ENCODE data around the gene ZMIZ1.
A peak's percentile ranks its signal among the peaks of the same experiment; 100 is the strongest.

The ZMIZ1 gene

DNA sequence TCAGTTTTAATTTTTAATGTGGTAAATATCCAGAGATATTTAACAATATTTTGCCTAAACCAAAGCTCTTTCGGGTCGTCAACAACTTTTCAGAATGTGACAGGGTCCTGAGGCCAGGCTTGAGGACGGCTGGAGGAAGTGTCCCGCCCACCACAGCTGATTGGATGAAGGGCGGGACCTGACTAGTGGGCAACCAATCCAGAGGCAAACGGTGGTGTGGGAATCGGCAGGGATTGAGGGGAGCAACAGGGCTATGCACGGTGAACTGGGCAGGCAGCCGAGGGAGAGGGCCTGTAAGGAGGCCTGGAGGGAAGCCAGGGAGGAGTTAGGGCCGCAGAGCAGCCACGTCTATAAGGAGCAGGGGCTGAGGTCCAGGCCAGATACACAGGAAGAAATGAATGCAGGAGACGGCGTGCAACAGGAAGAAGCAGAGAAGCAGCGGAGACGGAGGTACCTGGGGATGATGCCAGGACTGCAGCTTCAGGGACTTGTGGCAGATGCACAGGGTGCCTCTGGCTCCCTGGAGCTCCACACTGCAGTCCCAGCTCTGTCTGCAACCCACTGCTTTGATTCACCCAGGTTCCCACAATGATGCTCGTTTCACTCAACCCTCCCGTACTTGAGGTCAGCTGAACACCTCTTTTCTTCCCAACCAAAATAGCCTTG is 46.1 kb upstream of the ZMIZ1 start (continued):
- TF ChIP-seq ZBTB11 (tag by site-specific recombination; conservative IDR thresholded peaks at IDR 0.05; ENCODE audit: low read depth) (no peak), TRIM28 (IDR thresholded peaks at IDR 0.05; ENCODE audit: borderline replicate concordance, low read length) (no peak), FEZF1 (tag by site-specific recombination; IDR thresholded peaks at IDR 0.05) (no peak), YY1 (tag by site-specific recombination; IDR thresholded peaks at IDR 0.05) (no peak), SP2 (tag by site-specific recombination; IDR thresholded peaks at IDR 0.05) (peak; percentile 66), SETDB1 (IDR thresholded peaks at IDR 0.05; ENCODE audit: insufficient read length, low read length) (no peak), ZNF239 (tag by site-specific recombination; IDR thresholded peaks at IDR 0.05) (no peak), KLF10 (tag by site-specific recombination; IDR thresholded peaks at IDR 0.05) (no peak), SCRT2 (tag by site-specific recombination; IDR thresholded peaks at IDR 0.05) (peak; percentile 95)
- TF ChIP-seq, protein P1, sequence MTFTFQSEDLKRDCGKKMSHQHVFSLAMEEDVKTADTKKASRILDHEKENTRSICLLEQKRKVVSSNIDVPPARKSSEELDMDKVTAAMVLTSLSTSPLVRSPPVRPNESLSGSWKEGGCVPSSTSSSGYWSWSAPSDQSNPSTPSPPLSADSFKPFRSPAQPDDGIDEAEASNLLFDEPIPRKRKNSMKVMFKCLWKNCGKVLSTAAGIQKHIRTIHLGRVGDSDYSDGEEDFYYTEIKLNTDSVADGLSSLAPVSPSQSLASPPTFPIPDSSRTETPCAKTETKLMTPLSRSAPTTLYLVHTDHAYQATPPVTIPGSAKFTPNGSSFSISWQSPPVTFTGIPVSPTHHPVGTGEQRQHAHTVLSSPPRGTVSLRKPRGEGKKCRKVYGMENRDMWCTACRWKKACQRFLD (tag by site-specific recombination; IDR thresholded peaks at IDR 0.05): no peak
- TF ChIP-seq, protein P2, sequence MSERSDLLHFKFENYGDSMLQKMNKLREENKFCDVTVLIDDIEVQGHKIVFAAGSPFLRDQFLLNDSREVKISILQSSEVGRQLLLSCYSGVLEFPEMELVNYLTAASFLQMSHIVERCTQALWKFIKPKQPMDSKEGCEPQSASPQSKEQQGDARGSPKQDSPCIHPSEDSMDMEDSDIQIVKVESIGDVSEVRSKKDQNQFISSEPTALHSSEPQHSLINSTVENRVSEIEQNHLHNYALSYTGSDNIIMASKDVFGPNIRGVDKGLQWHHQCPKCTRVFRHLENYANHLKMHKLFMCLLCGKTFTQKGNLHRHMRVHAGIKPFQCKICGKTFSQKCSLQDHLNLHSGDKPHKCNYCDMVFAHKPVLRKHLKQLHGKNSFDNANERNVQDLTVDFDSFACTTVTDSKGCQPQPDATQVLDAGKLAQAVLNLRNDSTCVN (tag by site-specific recombination; optimal IDR thresholded peaks at IDR 0.05): no peak

- CTCF ChIA-PET: interaction anchor here (0.6 kb wide), 1 partner anchor 582 kb away, joined by 3 read pairs; no protein-coding TSS in a partner anchor
- no peak for TF ChIP-seq HOXC10 (CRISPR knock-in tag; IDR thresholded peaks at IDR 0.05)
- TF ChIP-seq, protein P3, sequence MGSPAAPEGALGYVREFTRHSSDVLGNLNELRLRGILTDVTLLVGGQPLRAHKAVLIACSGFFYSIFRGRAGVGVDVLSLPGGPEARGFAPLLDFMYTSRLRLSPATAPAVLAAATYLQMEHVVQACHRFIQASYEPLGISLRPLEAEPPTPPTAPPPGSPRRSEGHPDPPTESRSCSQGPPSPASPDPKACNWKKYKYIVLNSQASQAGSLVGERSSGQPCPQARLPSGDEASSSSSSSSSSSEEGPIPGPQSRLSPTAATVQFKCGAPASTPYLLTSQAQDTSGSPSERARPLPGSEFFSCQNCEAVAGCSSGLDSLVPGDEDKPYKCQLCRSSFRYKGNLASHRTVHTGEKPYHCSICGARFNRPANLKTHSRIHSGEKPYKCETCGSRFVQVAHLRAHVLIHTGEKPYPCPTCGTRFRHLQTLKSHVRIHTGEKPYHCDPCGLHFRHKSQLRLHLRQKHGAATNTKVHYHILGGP (tag by site-specific recombination; IDR thresholded peaks at IDR 0.05): no peak
- TF ChIP-seq, protein P4, sequence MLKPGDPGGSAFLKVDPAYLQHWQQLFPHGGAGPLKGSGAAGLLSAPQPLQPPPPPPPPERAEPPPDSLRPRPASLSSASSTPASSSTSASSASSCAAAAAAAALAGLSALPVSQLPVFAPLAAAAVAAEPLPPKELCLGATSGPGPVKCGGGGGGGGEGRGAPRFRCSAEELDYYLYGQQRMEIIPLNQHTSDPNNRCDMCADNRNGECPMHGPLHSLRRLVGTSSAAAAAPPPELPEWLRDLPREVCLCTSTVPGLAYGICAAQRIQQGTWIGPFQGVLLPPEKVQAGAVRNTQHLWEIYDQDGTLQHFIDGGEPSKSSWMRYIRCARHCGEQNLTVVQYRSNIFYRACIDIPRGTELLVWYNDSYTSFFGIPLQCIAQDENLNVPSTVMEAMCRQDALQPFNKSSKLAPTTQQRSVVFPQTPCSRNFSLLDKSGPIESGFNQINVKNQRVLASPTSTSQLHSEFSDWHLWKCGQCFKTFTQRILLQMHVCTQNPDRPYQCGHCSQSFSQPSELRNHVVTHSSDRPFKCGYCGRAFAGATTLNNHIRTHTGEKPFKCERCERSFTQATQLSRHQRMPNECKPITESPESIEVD (tag by site-specific recombination; IDR thresholded peaks at IDR 0.05): no peak
- no peak for TF ChIP-seq ZNF169 (tag by site-specific recombination; IDR thresholded peaks at IDR 0.05)
- no peak for TF ChIP-seq ZSCAN4 (tag by site-specific recombination; IDR thresholded peaks at IDR 0.05)
- TF ChIP-seq, protein P5, sequence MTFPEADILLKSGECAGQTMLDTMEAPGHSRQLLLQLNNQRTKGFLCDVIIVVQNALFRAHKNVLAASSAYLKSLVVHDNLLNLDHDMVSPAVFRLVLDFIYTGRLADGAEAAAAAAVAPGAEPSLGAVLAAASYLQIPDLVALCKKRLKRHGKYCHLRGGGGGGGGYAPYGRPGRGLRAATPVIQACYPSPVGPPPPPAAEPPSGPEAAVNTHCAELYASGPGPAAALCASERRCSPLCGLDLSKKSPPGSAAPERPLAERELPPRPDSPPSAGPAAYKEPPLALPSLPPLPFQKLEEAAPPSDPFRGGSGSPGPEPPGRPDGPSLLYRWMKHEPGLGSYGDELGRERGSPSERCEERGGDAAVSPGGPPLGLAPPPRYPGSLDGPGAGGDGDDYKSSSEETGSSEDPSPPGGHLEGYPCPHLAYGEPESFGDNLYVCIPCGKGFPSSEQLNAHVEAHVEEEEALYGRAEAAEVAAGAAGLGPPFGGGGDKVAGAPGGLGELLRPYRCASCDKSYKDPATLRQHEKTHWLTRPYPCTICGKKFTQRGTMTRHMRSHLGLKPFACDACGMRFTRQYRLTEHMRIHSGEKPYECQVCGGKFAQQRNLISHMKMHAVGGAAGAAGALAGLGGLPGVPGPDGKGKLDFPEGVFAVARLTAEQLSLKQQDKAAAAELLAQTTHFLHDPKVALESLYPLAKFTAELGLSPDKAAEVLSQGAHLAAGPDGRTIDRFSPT (tag by site-specific recombination; IDR thresholded peaks at IDR 0.05): no peak
- TF ChIP-seq ZNF404 (tag by site-specific recombination; IDR thresholded peaks at IDR 0.05): no peak
- TF ChIP-seq TCF7L2 (IDR thresholded peaks at IDR 0.05; ENCODE audit: borderline replicate concordance, low read depth, low read length): no peak
- no peak for TF ChIP-seq GLIS2 (tag by site-specific recombination; IDR thresholded peaks at IDR 0.05)
- TF ChIP-seq KLF16 (tag by site-specific recombination; IDR thresholded peaks at IDR 0.05): no peak
- TF ChIP-seq ZEB2 (tag by site-specific recombination; IDR thresholded peaks at IDR 0.05): no peak
- no peak for TF ChIP-seq IKZF3 (tag by site-specific recombination; IDR thresholded peaks at IDR 0.05)
These were observed 45.3 kb upstream of the ZMIZ1 start for GRCh38 chr10:79023240-79024162.

More at GRCh38 chr10:79023240-79024162, 45.3 kb upstream of the ZMIZ1 start:
- POLR2A ChIA-PET: interaction anchor here (0.6 kb wide), 1 partner anchor 292 kb away, joined by 3 read pairs; no protein-coding TSS in a partner anchor
- Histone ChIP-seq H3K36me3 (ENCODE audit: control insufficient read depth in 2 of 2, insufficient read depth in 1 of 2, low read length in 2 of 2) (no peaks in the 10 kb centered on the region), H3K9me3 (ENCODE audit: control insufficient read depth, insufficient read depth, low read depth, low read length) (no peaks in the 10 kb centered on the region), H3K27ac (ENCODE audit: extremely low read depth, low read depth, low read length) (no peak overlapping the region), H3K4me1 (ENCODE audit: control insufficient read depth, insufficient read depth, low read length) (no peaks in the 10 kb centered on the region), H3K4me3 (ENCODE audit: low read depth, low read length) (no peak overlapping the region)

Measured in HEK293 (cell line).